ENCODE data around the gene LIMS3. TPM values are rescaled to one million over a fixed set of nuclear protein-coding genes. Genes with fewer than 3 reads are reported as not detected.
"Not testable (repeated sequence)": the region's sequence is repeated elsewhere in the genome, so short reads cannot be mapped to it uniquely, and the experiment has no call there.

LIMS3 gene
- total RNA-seq, 2 donors from 2014 or later, result 3.0 to 6.3 TPM

DNA sequence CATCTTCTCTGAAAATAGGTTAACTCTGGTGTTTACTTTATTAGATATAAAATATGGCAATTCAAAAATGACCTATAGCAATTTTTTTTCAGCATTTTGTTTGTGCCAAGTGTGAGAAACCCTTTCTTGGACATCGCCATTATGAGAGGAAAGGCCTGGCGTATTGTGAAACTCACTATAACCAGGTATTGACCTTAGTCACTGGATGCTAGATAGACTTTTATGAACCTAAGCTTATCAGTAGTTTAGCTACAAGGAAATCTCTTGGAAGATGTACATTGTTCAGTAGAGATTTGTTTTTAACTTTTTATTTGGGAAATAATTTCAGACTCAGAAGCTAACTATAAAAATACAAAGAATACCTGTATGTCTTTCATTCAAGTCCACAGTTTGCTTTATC, 21.7 kb downstream of the LIMS3 start:
- ATAC-seq; intact Hi-C loops (cut with DNase I); DNase-seq: not testable (repeated sequence)

DNA sequence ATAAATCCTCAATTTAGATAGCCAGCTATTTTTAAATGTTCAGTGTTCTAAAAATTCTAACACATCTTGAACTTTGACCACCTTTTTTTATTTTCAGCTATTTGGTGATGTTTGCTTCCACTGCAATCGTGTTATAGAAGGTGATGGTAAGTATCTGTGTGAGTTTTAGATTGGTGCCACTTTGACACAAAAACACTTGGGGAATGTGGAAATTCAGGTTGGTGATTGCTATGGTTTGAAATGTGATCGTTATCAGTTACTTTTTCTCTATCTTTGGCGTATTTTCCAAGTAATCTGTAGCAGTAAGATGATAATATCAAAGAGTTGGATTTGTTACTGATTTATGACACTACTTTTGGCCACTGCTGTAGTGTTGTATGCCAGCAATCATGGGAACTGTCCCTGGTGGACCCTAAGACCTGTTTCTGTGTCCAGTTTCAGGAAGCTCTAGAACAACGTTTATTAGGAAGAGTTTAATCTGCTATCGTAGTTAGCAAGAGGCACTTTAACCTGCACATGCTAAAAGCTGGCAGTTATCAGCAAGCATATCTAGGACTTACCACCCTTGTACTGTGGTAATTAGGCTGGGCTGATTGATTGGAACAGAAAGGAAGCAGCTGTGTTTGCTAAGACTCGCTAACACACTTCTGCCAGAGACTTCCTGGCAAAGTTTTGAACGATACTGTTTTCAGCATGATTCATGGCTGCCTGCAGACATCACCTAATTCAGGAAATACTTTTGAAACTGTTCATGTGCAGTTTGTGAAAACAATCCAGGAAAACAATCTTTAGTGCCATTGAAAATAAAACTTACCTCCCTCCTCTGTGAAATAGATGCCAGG, 23.3 kb downstream of the LIMS3 start:
- intact Hi-C loops (cut with DNase I); DNase-seq: not testable (repeated sequence)
- ATAC-seq, result peak; percentile 80 to 88

DNA sequence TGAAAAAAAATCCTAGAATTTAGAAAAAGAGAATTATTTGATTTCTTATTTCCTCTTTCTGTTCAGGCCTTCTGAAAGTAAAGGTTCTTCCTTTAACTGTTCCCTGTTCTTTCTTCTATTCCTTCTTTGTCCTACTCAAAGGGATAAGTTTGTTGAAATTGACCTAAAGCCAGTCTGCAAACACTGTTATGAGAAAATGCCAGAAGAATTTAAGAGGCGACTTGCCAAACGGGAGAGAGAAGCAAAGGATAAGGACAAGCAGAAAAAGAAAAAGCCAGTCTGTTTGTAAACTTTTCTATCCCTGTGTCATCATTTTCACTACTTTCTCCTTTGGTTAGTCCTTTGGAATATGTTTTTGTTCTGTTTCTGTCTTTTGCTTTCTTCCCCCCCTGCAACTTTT, 26.0 kb downstream of the LIMS3 start:
- ATAC-seq, result peak in 1 of 2 donors; percentile 51
- DNase-seq; intact Hi-C loops (cut with DNase I): not testable (repeated sequence)

DNA sequence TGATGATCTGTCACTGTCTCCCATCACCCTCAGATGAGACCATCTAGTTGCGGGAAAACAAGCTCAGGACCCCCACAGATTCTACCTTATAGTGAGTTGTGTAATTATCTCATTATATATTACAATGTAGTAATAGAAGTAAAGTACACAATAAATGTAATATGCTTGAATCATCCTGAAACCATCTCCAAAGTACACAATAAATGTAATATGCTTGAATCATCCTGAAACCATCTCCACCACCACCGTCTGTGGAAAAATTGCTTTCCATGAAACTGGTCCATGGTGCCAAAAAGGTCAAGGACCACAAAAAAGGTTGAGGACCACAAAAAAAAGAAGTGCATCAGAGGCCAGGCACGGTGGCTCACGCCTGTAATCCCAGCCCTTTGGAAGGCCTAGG, 29.3 kb downstream of the LIMS3 start:
- ATAC-seq; intact Hi-C loops (cut with DNase I); DNase-seq: not testable (repeated sequence)

DNA sequence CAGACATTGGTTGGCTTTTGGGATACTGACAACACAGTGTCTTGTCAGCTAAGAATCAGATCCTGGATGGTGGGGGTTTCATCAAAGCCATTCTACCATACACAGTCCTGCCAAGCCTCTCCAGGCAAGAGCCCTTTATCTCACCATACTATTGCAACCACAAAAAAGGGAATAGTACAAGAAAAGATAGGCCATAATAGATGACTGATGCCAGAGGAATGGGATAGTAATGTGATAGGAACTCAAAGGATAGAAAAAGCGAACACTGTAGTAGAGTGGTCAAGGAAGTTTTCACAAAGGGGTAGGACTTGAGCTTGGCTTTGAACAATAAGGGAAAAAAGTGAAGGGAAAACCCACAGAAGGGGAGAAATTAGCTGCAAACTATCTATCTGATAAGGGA, 30.7 kb downstream of the LIMS3 start:
- DNase-seq; ATAC-seq; intact Hi-C loops (cut with DNase I): not testable (repeated sequence)

DNA sequence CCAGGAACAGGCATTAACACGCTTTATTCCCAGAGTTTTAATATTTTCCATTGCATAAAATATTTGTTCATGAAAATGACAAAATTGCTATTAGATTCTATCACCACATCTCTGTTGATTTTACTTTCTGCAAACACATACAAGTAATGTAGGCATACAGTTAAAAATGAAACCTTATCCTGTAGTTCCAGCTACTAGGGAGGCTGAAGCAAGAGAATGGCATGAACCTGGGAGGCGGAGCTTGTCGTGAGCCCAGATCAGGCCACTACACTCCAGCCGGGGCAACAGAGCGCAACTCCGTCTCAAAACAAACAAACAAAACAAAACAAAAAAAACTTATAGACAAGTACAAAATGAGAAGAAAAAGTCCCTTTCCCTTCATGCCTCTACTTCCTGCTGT, 38.0 kb downstream of the LIMS3 start:
- ATAC-seq; DNase-seq; intact Hi-C loops (cut with DNase I): not testable (repeated sequence)

DNA sequence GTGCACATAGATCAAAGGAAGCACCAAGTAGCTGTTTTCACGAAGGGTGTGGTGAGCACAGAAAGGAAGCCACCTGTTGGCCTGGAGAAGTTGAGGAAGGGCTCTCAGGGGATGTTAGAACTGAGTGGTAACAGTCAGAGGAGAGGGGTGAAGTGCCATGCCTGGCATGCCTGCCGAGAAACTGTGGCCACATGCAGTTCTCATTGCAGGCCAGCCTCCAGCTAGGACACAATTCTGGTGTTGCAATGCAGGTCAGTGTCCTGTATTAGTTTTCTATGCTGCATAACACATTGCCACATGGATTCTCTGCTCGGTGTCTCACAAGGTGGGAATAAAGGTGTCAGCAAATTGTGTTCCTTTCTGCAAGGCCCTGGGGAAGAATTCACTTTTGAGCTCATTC, 46.9 kb downstream of the LIMS3 start:
- intact Hi-C loops (cut with DNase I); ATAC-seq; DNase-seq: not testable (repeated sequence)

DNA sequence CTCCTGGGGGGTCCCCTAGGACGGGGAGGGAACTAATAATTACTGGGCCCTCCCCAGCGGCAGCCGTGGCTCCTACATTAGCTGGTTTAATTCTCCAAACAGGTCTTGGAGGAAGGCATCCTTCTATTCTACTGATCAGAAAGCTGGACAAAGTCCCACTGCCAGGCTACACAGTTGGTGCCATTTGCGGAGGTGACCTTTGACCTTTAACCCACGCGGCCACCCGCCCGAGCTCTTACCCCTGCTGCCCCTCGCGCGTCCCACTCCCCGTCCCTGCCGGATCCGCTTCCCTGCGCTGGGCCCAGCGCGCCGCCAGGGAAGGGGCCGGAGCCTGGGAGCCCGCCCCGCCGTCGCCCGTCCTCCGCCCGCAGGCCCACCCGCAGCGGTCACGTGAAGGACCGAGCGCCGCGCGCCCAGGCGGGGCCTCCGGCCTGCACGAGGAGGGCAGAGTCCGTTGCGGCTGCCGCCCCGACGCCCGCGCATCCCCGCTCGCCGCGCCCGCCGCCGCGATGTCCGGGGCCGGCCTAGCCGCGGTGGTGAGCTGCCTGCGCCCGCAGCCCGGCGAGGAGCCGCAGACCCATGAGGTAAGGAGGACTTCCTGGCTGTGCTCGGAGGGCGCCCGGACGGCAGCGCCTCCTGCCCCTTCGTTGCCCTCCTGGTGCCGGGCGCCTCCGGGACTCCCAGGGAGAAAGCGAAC, 48.9 kb downstream of the LIMS3 start:
- intact Hi-C loops (cut with DNase I); DNase-seq: not testable (repeated sequence)
- peak; percentile 83 to 86 for ATAC-seq

DNA sequence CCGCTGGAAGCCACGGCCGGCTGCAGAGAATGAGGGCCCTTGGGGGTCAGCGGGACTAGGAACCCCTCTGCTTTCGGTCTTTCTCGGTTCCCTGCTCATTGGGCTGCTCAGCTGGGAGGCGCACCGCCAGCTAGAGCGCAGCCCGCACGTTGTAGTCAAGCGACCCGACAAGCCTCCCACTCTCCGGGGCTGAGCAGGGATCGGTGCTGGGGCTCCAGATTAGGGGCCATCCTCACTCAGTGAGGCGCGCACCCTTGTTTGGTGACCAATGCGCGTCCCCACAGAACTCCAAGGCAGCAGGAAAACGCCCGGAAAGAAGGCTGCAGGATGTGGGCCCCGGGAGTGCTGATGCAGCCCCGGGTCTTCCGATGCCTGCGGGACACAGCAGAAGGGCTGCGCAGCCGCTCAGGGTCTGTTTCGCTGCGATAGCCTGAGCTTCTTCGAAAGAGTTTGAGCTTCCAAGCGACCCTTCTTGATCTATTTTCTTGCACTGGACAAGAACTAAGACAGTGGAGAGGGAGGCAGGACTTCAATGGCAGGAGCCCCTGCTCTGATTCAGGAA, 49.6 kb downstream of the LIMS3 start:
- DNase-seq; intact Hi-C loops (cut with DNase I): not testable (repeated sequence)
- peak; percentile 16 to 41 for ATAC-seq

DNA sequence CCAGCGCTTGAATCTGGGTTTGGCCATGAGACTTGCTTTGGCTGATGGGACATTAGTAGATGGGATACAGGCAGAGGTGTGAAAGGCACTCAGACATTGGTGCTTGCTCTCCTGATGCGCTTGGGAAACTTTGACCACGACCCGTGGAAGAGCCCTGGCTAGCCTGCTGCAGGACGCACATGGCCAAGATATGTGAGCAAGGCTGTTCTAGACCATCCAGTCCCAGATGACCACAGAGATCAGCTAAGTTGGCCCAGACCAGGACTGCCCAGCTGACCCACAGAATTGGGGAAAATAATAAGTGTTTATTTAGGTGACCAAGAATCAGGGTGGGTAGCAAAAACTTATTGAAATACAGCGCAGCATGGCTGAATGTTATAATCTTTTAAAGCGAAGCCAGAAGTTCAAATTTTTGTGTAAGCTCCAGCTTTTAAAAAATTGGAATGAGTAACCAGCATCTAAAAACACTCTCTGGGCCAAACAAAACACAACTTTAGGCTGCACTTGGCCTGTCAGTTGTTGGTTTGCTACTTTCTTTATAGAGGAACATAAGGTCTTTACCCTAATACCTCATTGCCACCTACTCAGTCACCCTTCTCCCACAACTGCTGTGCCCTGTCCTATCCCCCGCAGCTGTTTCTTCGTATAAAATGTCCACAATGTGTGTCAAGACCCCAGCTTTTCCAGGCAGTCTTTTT, 51.8 kb downstream of the LIMS3 start:
- DNase-seq; intact Hi-C loops (cut with DNase I): not testable (repeated sequence)
- ATAC-seq, result peak; percentile 51 to 71

DNA sequence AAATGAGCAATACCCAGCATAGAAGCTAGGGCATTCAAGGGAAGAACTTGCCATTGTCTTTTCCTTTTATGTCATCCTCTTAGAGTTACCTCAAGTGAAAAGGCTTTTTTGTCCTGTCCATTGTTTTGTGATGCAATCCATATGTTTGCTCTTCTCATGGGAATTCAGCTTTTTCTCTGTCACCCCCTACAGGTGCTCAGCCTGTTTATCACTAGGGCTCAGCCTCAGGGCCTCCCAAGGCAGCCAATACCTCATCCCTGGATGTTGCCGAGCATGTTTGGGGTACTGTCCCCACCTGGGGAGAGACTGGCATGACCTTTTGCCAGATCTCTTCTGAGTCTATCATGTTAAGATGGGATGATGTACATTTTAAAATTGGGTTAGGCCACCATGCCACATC, 65.5 kb downstream of the LIMS3 start:
- ATAC-seq; DNase-seq; intact Hi-C loops (cut with DNase I): not testable (repeated sequence)

DNA sequence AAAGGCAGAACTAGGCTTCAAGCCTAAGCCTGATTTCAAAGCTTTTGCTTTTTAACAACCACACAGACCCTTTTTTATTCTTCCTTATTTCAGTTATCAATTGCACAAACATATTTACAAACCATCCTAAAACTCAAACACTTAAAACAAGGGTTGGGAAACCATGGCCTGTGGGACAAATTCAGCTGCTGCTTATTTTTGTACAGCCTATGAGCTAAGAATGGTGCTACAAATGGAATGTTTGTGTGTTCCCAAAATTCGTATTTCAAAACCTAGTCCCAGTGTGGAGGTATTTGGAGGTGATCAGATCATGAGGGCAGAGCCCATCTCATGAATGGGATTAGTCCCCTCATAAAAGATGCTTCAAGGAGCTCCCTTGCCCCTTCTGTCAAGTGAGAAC, 67.0 kb downstream of the LIMS3 start:
- intact Hi-C loops (cut with DNase I); ATAC-seq; DNase-seq: not testable (repeated sequence)

DNA sequence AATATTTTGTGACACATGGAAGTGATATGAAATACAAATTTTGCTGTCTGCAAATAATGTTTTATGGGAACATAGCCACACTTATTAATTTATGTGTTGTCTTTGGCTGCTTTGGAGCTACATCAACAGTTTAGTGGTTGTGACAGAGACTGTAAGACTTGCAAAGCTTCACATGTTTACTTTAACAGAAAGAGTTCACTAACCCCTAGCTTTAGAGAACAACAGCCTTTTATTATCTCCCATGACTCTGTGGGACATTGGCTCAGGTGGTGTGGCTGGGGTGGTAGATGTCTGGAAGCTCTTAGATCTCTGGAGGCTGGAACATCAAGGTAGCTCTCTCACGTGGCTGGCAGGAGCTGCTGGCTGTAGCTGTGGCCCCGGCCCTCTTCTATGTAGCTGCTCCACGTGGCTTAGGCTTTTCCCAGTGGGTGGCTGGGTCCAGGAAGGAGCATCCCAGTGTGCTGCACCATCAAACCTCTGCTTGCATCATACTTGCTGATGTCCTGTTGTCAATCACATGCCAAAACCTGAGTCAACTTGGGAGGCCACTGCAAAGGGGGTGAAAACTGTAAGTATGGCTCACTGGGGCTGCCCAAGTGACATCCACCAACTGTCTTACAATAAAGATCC, 67.7 kb downstream of the LIMS3 start:
- intact Hi-C loops (cut with DNase I); ATAC-seq; DNase-seq: not testable (repeated sequence)

DNA sequence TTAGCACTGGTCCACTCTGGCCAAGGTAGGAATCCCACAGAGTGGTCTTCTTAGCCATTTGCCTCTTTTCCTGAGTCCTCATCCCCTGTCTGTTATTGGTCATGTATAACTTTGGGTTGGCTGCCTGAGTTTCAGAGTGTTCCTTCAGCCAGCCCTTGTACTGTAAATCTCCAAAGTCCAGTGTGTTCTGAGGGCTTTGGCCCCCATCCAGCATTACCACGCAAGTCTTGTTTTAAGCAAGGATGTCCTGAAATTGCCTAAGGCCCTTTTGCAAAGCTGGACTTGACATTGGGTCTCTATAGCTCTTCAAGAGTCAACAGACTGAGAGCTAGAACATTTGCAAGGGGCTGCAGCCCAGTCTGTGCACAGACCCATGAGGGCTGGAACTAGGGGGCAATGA, 68.4 kb downstream of the LIMS3 start:
- intact Hi-C loops (cut with DNase I); DNase-seq: not testable (repeated sequence)
- peak in 1 of 2 donors; percentile 30 for ATAC-seq

DNA sequence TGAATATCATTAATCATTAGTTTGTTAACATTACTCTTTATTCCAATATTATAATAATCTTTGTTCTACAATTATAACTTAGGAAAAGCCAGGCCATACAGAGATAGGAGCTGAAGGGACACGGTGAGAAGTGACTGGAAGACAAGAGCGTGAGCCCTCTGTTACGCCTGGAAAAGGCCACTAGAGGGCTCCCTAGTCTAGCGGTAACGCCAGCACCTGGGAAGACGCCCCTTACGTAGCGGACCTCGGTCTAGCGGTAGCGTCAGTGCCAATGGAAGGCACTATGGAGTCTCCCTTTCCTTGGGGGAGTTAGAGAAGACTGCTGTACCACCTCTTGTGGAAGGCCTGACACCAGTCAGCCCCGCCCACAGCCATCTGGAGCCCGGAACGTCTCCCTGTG, 71.4 kb downstream of the LIMS3 start:
- intact Hi-C loops (cut with DNase I); DNase-seq: not testable (repeated sequence)
- ATAC-seq, result peak; percentile 50 to 83

DNA sequence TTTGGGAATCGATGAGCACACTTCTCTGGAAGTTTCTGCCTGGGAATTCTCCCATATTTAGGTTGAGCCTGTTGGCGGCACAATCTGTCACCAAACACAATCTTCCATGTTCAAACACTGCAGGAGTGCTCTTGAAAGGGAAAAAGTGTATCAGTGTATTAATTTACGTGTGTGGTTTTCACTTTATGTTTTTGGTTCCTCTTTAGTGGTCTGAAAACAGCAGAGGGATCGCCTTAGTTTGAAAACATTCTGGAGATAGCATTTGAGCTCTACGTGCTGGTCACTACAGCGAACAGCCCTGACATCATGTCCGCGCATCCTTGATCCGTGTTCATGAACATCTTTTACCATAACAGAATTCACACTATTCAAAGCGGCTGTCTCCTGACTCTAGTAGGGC, 73.2 kb downstream of the LIMS3 start:
- intact Hi-C loops (cut with DNase I), result not testable (repeated sequence)

More for the DNA sequence above, 73.2 kb downstream of the LIMS3 start:
- not testable (repeated sequence) for ATAC-seq, DNase-seq
